ENCODE results near the gene DHX35.

GRCh38 chr20:38999965-39000910, 38.1 kb downstream of the DHX35 start:
- no peak for TF ChIP-seq ZNF8 (CRISPR knock-in tag; IDR thresholded peaks at IDR 0.05)
- TF ChIP-seq ZFP3 (CRISPR knock-in tag; IDR thresholded peaks at IDR 0.05) = no peak
- no peak for TF ChIP-seq TOX (CRISPR knock-in tag; IDR thresholded peaks at IDR 0.05; ENCODE audit: borderline replicate concordance)
- no peak for TF ChIP-seq PATZ1 (CRISPR knock-in tag; IDR thresholded peaks at IDR 0.05; ENCODE audit: borderline replicate concordance)
- no peak for TF ChIP-seq RARB (CRISPR knock-in tag; IDR thresholded peaks at IDR 0.05)
- TF ChIP-seq ZFP30 (CRISPR knock-in tag; IDR thresholded peaks at IDR 0.05) = no peak
- no peak for TF ChIP-seq CREB5 (CRISPR knock-in tag; IDR thresholded peaks at IDR 0.05; ENCODE audit: low read depth)
- TF ChIP-seq POU6F1 (CRISPR knock-in tag; IDR thresholded peaks at IDR 0.05; ENCODE audit: borderline replicate concordance, low read depth) = no peak
- TF ChIP-seq SNAI2 (CRISPR knock-in tag; IDR thresholded peaks at IDR 0.05) = no peak
- TF ChIP-seq TCF4 (CRISPR knock-in tag; IDR thresholded peaks at IDR 0.05; ENCODE audit: borderline replicate concordance) = no peak
- TF ChIP-seq OSR1 (CRISPR knock-in tag; IDR thresholded peaks at IDR 0.05) = no peak
- TF ChIP-seq CSDC2 (CRISPR knock-in tag; IDR thresholded peaks at IDR 0.05) = no peak
- no peak for TF ChIP-seq GLIS3 (CRISPR knock-in tag; IDR thresholded peaks at IDR 0.05)
- no peak for TF ChIP-seq ARNTL (CRISPR knock-in tag; IDR thresholded peaks at IDR 0.05; ENCODE audit: borderline replicate concordance, low read depth)
